HCT116 (cell line): ENCODE data around the gene ZMYND11. TPM values are rescaled to one million over a fixed set of nuclear protein-coding genes. Genes with fewer than 3 reads are reported as not detected.

Source experiments
- ATAC-seq: fragments of 200-7000 bp; cut with Tn5 transposase; 2 replicates; pipeline ENCODE4 v1.9.1; 2020; ENCODE audit warnings: mild to moderate bottlenecking, moderate library complexity
- BruUV-seq: library from RNA; stranded (reverse); fragments of 400-500 nt; replicated peaks from 2 replicates; lab custom pipeline; 2021; lab: Mats Ljungman, UMichigan
- CTCF ChIA-PET: fragments of 300-600 bp; sonication (Branson Sonifier 250); formaldehyde crosslinking; loops from one replicate; lab custom pipeline; 2021; ENCODE audit warnings: antibody characterized with exemption; lab: Charles Lee
- POLR2A ChIA-PET: fragments of 300-600, 350-600 bp; sonication (Branson Sonifier 250); formaldehyde crosslinking; loops from one replicate; lab custom pipeline; 2021; ENCODE audit warnings: antibody characterized with exemption; lab: Charles Lee
- RAD21 ChIA-PET, 2 experiments: fragments of 300-600 bp; sonication (Branson Sonifier 250); formaldehyde crosslinking; loops; one replicate each; lab custom pipeline; 2023; ENCODE audit warnings: low total read pairs in 2 of 2; ENCODE audit not compliant: uncharacterized antibody in 2 of 2, unreplicated experiment in 2 of 2, low non-redundant PET in 1 of 2; lab: Charles Lee
- DNase-seq: peaks from one replicate; pipeline ENCODE4 v3.0.0-alpha.2; 2010; ENCODE audit warnings: low read depth, low spot score
- H2AFZ ChIP-seq: fragments of 200-600 bp; shearing (Covaris generic), sonication (generic); 2 replicates; pipeline ENCODE4 v1.6.1; 2017; ENCODE audit warnings: low read depth, mixed run types, mixed read lengths, antibody characterized with exemption, low read length; ENCODE audit not compliant: poor library complexity, severe bottlenecking
- H3K27ac ChIP-seq: 2 replicates; pipeline ENCODE4 v1.5.1; 2012; ENCODE audit warnings: low read depth, low read length
- H3K27me3 ChIP-seq: fragments of 200-600 bp; sonication (generic); 2 replicates; pipeline ENCODE4 v1.6.1; 2016; ENCODE audit warnings: mixed run types, low read length, mixed read lengths; ENCODE audit not compliant: insufficient read depth
- H3K36me3 ChIP-seq, 2 experiments: fragments of 200-500 bp in 1 of 2; fragments of 200-600 bp in 1 of 2; sonication (Bioruptor generic) in 1 of 2; sonication (generic) in 1 of 2; 2 replicates each; pipeline versions ENCODE4 v1.5.1 to v1.6.1; 2014 to 2016; ENCODE audit warnings: low read length in 2 of 2, inconsistent platforms in 1 of 2, mixed read lengths in 1 of 2, mixed run types in 1 of 2; ENCODE audit not compliant: insufficient read depth in 2 of 2, control insufficient read depth in 1 of 2
- H3K4me1 ChIP-seq, 2 experiments: fragments of 200-600 bp in 1 of 2; sonication (generic) in 1 of 2; 2 replicates each; pipeline versions ENCODE4 v1.5.1 to v1.6.1; 2012 to 2017; ENCODE audit warnings: low read length in 2 of 2, inconsistent platforms in 1 of 2, mild to moderate bottlenecking in 1 of 2, mixed read lengths in 1 of 2, mixed run types in 1 of 2, moderate library complexity in 1 of 2; ENCODE audit not compliant: insufficient read depth in 2 of 2, control insufficient read depth in 1 of 2
- H3K4me2 ChIP-seq: fragments of 200-600 bp; sonication (generic); 2 replicates; pipeline ENCODE4 v1.6.1; 2017; ENCODE audit warnings: mixed run types, low read length, mixed read lengths
- H3K4me3 ChIP-seq, 2 experiments: fragments of 200-600 bp in 1 of 2; sonication (generic) in 1 of 2; replicated peaks in 1 of 2; 2 replicates each; pipeline ENCODE4 v1.5.1; 2011 to 2016; ENCODE audit warnings: low read length in 2 of 2, control low read depth in 1 of 2, low read depth in 1 of 2, mild to moderate bottlenecking in 1 of 2, mixed read lengths in 1 of 2, mixed run types in 1 of 2
- H3K79me2 ChIP-seq: fragments of 200-600 bp; sonication (generic); 2 replicates; pipeline ENCODE4 v1.6.1; 2017; ENCODE audit warnings: mild to moderate bottlenecking, mixed run types, low read length, moderate library complexity, mixed read lengths; ENCODE audit not compliant: insufficient read depth
- H3K9ac ChIP-seq: fragments of 200-600 bp; sonication (generic); 2 replicates; pipeline ENCODE4 v1.6.1; 2016; ENCODE audit warnings: low read length, mixed read lengths
- H3K9me2 ChIP-seq: fragments of 200-600 bp; sonication (generic), shearing (Covaris generic); 2 replicates; pipeline ENCODE4 v1.6.1; 2017; ENCODE audit warnings: mixed run types, mild to moderate bottlenecking, moderate library complexity; ENCODE audit not compliant: insufficient read depth
- H3K9me3 ChIP-seq, 2 experiments: fragments of 200-500 bp in 1 of 2; fragments of 200-600 bp in 1 of 2; sonication (Bioruptor generic) in 1 of 2; sonication (generic) in 1 of 2; 2 replicates each; pipeline ENCODE4 v1.6.1; 2014 to 2017; ENCODE audit warnings: low read length in 2 of 2, mixed read lengths in 2 of 2, inconsistent platforms in 1 of 2, low read depth in 1 of 2, mild to moderate bottlenecking in 1 of 2, mixed run types in 1 of 2, moderate library complexity in 1 of 2; ENCODE audit not compliant: control insufficient read depth in 1 of 2, insufficient read depth in 1 of 2
- H4K20me1 ChIP-seq: fragments of 200-600 bp; sonication (generic), shearing (Covaris generic); 2 replicates; pipeline ENCODE4 v1.6.1; 2017; ENCODE audit warnings: mixed run types, mild to moderate bottlenecking, moderate library complexity; ENCODE audit not compliant: insufficient read depth
- ATF3 ChIP-seq: IDR thresholded peaks from 2 replicates; pipeline ENCODE4 v1.6.1; 2012
- JUND ChIP-seq: IDR thresholded peaks from 2 replicates; pipeline ENCODE4 v1.6.1; 2012
- REST ChIP-seq: IDR thresholded peaks from 2 replicates; pipeline ENCODE4 v1.6.1; 2012; ENCODE audit warnings: low read depth
- SIN3A ChIP-seq: IDR thresholded peaks from 2 replicates; pipeline ENCODE4 v1.6.1; 2012; ENCODE audit warnings: low read depth
- SP1 ChIP-seq: IDR thresholded peaks from 2 replicates; pipeline ENCODE4 v1.6.1; 2012; ENCODE audit warnings: low read depth
- SRF ChIP-seq: IDR thresholded peaks from 2 replicates; pipeline ENCODE4 v1.6.1; 2012; ENCODE audit warnings: low read depth
- YY1 ChIP-seq: IDR thresholded peaks from 2 replicates; pipeline ENCODE4 v1.6.1; 2011; ENCODE audit warnings: low read length, low read depth, moderate library complexity, mild to moderate bottlenecking; ENCODE audit not compliant: insufficient replicate concordance; ENCODE audit errors: extremely low read depth
- ZBTB33 ChIP-seq: IDR thresholded peaks from 2 replicates; pipeline ENCODE4 v1.6.1; 2011; ENCODE audit warnings: mild to moderate bottlenecking, low read length, moderate library complexity; ENCODE audit not compliant: insufficient replicate concordance; ENCODE audit errors: extremely low read depth
- ZNF274 ChIP-seq: fragments of 200-500 bp; sonication (Bioruptor generic); IDR thresholded peaks from 2 replicates; pipeline ENCODE4 v1.6.1; 2014; ENCODE audit warnings: mild to moderate bottlenecking, low read depth, low read length, inconsistent platforms
- intact Hi-C: fragments of 100-400 bp; cut with micrococcal nuclease; formaldehyde crosslinking; loops from 2 replicates; pipeline ENCODE4 v1.10.0; 2022
- total RNA-seq: library from RNA; stranded (reverse); gene quantifications from one replicate; pipeline ENCODE4 v1.2.1, GENCODE V29; 2021; ENCODE audit not compliant: unreplicated experiment

ZMYND11 gene
- total RNA-seq, 1 experiment from 2014 or later, result 28.3 TPM

GRCh38 chr10:104862-105565 lies 30.2 kb upstream of the ZMYND11 start:
- no peak; the same call in 1 of the 2 replicates for ATAC-seq
- no peaks in the 10 kb centered on the region for H3K9me2 ChIP-seq
- no peaks in the 10 kb centered on the region for H4K20me1 ChIP-seq
- intact Hi-C loops, result no loop called here
- RAD21 ChIA-PET, result no interaction called here
- H3K79me2 ChIP-seq, result no peaks in the 10 kb centered on the region
- H3K4me3 ChIP-seq, result no peak overlapping the region
- H3K9ac ChIP-seq, result no peak overlapping the region
- POLR2A ChIA-PET, result no interaction called here
- no TSS peak for BruUV-seq
- CTCF ChIA-PET, result no interaction called here
- no peaks in the 10 kb centered on the region for H3K27me3 ChIP-seq
- no peak for DNase-seq
- no peaks in the 10 kb centered on the region for H3K4me1 ChIP-seq
- TF ChIP-seq SP1 (no peak), REST (no peak), SRF (no peak), JUND (no peak), ATF3 (no peak), ZNF274 (no peak), ZBTB33 (no peak), SIN3A (no peak), YY1 (no peak)
- no peak overlapping the region for H2AFZ ChIP-seq
- no peak overlapping the region for H3K27ac ChIP-seq
- no peaks in the 10 kb centered on the region for H3K36me3 ChIP-seq
- no peak overlapping the region for H3K4me2 ChIP-seq
- no peaks in the 10 kb centered on the region for H3K9me3 ChIP-seq
